SJCRH30 (cell line): Measurements from ENCODE around the gene WIPF1. TPM values are rescaled to one million over a fixed set of nuclear protein-coding genes. Genes with fewer than 3 reads are reported as not detected.

Experiments used
- DNase-seq, 2 experiments: peaks; one replicate each; pipeline ENCODE4 v3.0.0-alpha.2; 2015 to 2020
- H3K27ac ChIP-seq: fragments of 250-450 bp; sonication (Bioruptor Pico); 2 replicates; pipeline ENCODE4 v1.5.1; 2020; ENCODE audit warnings: mild to moderate bottlenecking, moderate library complexity
- H3K27me3 ChIP-seq: fragments of 250-450 bp; sonication (Bioruptor Pico); 2 replicates; pipeline ENCODE4 v1.5.1; 2020; ENCODE audit warnings: mild to moderate bottlenecking, moderate library complexity
- H3K36me3 ChIP-seq: fragments of 250-450 bp; sonication (Bioruptor Pico); 2 replicates; pipeline ENCODE4 v1.5.1; 2020; ENCODE audit warnings: mild to moderate bottlenecking, moderate library complexity
- H3K4me1 ChIP-seq: fragments of 250-450 bp; sonication (Bioruptor Pico); 2 replicates; pipeline ENCODE4 v1.5.1; 2020; ENCODE audit warnings: mild to moderate bottlenecking, moderate library complexity
- H3K4me3 ChIP-seq: fragments of 250-450 bp; sonication (Bioruptor Pico); 2 replicates; pipeline ENCODE4 v1.5.1; 2020; ENCODE audit warnings: mild to moderate bottlenecking, moderate library complexity
- H3K9me3 ChIP-seq: fragments of 250-450 bp; sonication (Bioruptor Pico); replicated peaks from 2 replicates; pipeline ENCODE4 v1.5.1; 2020; ENCODE audit warnings: mild to moderate bottlenecking, moderate library complexity
- total RNA-seq: library from RNA; depleted of rRNA; stranded (reverse); fragments of >200 nt; shearing (Covaris generic); gene quantifications from 2 replicates; pipeline ENCODE4 v1.2.3, GENCODE V29; 2014

Gene WIPF1
- total RNA-seq, 1 experiment from 2014 or later, result 18.8 TPM

DNA sequence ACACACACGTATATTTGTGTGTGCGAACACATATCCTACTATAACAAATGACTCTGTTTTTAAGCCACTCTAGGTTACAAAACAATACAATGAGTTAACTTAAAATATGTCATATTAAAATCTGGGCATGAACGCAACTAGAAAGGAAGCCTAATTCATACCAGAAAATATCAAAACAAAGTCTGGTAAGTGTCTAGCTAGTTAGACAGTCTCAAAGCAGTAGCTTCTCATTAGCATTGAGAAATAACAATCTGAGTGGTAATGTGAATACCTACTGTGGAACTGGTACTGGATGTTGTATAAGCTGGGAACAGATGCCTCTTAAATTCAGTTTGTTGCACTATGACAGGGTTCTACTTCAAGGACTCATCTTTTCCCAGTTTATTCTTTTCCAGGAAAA is 32.5 kb upstream of the WIPF1 start:
- H3K4me1 ChIP-seq, result no peaks in the 10 kb centered on the region
- DNase-seq, result no peak
- H3K36me3 ChIP-seq, result peaks cover 4% of the 10 kb centered on the region
- no peak overlapping the region for H3K27ac ChIP-seq
- H3K9me3 ChIP-seq, result no peaks in the 10 kb centered on the region
- H3K4me3 ChIP-seq, result no peak overlapping the region
- no peaks in the 10 kb centered on the region for H3K27me3 ChIP-seq

DNA sequence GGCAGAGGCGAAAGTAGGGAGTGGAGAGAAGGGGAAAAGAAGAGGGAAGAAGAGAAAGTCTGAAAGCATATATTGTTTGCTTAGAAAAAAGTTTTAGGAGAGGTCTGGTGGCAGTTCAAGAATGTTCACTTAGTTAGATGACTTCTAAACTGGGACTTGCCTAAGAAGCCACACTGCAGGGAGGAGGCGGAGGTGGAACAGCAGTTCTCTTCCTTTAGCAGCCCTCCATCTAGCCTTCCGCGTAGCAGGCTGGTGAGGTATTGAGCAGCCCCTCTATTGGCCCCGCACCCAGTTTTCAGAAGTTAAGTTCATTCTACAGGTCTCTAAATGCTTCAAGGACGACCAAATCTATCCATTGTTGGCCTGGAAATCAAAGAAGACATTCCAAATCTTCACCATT is 31.9 kb upstream of the WIPF1 start:
- Histone ChIP-seq H3K36me3 (peaks cover 4% of the 10 kb centered on the region), H3K27ac (no peak overlapping the region), H3K27me3 (no peaks in the 10 kb centered on the region), H3K9me3 (no peaks in the 10 kb centered on the region), H3K4me1 (no peaks in the 10 kb centered on the region), H3K4me3 (no peak overlapping the region)
- no peak for DNase-seq

DNA sequence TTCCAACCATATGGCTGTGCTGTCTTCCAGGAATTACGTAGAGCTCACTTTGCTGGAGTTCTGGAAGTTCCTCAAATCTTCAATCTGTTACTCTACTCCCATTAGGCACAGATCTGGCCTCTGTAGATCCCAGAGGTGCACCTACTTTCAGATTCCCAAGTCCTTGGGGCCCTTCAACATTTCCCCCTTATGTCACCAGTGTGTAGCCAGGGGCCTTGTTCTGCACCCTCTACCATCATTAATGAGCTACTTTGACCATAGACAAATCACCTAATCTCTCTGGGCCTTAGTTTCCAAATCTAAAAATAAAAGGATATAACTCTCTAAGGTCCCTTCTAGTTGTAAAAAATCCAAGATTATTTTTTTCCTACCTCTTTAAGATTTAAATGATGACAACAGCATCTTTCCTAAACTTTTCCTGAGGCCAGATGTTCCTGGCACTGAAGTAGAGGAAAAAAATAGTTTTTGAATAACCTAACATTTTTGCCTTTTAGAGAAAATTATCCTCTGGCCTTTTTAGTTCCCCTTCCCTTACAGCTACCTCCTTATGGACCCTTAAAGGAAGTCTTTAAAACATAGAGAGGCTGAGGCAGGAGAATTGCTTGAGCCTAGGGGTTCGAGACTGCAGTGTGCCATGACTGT is 31.0 kb upstream of the WIPF1 start:
- no peaks in the 10 kb centered on the region for H3K9me3 ChIP-seq
- no peak overlapping the region for H3K27ac ChIP-seq
- DNase-seq, result no peak
- peaks cover 4% of the 10 kb centered on the region; the same call in 1 of the 2 replicates for H3K36me3 ChIP-seq
- H3K4me1 ChIP-seq, result no peaks in the 10 kb centered on the region
- no peak overlapping the region for H3K4me3 ChIP-seq
- no peaks in the 10 kb centered on the region for H3K27me3 ChIP-seq

DNA sequence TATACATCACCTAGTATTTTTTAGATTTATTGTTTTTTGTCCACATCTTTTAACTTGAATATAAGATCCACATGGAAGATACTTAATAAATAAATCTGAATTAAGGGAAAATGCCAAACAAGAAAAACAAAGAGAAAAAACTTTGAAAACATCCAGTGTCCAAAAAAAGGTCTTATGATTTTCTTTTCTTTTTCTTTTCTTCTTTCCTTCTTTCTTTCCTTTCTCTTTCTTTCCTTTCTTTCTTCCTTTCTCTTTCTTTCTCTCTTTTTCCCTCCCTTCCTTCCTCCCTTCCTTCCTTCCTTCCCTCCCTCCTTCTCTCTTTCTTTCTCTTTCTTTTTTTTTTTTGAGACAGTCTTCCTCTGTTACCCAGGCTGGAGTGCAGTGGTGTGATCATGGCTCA is 29.6 kb upstream of the WIPF1 start:
- no peaks in the 10 kb centered on the region for H3K9me3 ChIP-seq
- no peaks in the 10 kb centered on the region for H3K4me1 ChIP-seq
- peaks cover 4% of the 10 kb centered on the region; the same call in 1 of the 2 replicates for H3K36me3 ChIP-seq
- no peak for DNase-seq
- H3K27ac ChIP-seq, result no peak overlapping the region
- no peak overlapping the region for H3K4me3 ChIP-seq
- no peaks in the 10 kb centered on the region for H3K27me3 ChIP-seq

DNA sequence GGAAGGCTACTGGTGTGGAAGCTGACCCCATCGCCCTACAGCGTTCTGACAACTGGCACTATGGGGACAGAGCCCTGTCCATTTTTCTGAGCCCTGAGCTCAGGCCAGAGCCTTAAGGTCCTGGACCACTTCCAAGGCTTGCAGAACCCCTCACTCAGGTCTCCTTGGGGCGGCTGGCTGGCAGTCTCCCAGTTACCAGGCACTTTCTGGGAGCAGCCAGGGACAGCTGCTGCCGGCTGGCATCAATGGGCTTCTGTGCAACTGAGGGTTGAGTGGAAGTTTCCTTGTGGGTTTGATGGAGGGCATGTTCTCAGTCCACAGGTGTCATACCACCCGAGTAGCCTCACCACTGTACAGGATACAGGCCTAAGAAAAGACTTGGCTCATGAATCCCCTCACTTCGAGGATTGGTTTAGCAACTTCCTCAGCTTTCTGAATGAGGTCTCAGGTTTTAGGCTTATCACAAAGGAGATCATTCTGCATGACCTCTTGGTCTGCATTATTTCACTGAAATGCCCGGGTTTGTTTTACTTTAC is 27.4 kb upstream of the WIPF1 start:
- H3K27ac ChIP-seq, result no peak overlapping the region
- H3K27me3 ChIP-seq, result no peaks in the 10 kb centered on the region
- no peaks in the 10 kb centered on the region for H3K9me3 ChIP-seq
- no peak overlapping the region for H3K4me3 ChIP-seq
- no peaks in the 10 kb centered on the region; the same call in 1 of the 2 replicates for H3K36me3 ChIP-seq
- no peaks in the 10 kb centered on the region for H3K4me1 ChIP-seq
- DNase-seq, result peak in 1 of 2 experiments; percentile 43

DNA sequence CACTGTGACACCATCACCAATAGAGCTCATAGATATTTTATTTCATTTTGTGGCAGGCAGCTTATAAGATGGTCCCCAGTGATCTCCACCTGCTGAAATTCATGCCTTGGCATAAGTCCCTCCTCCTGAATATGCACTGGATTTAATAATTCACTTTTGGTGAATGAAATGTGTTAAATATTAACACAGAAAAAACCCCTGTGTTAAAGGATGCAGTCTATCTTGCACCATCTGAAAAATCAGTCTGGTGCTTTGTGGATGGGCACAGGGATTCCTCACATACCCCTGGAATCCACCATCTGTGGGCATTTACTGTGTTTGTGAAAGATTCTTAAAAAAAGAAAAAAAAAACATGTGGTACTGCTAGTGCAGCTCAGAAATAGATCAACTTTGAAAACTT is 26.1 kb upstream of the WIPF1 start:
- DNase-seq, result no peak
- no peak overlapping the region for H3K27ac ChIP-seq
- H3K9me3 ChIP-seq, result no peaks in the 10 kb centered on the region
- no peaks in the 10 kb centered on the region for H3K4me1 ChIP-seq
- H3K27me3 ChIP-seq, result no peaks in the 10 kb centered on the region
- H3K36me3 ChIP-seq, result no peaks in the 10 kb centered on the region; the same call in 1 of the 2 replicates
- no peak overlapping the region for H3K4me3 ChIP-seq

DNA sequence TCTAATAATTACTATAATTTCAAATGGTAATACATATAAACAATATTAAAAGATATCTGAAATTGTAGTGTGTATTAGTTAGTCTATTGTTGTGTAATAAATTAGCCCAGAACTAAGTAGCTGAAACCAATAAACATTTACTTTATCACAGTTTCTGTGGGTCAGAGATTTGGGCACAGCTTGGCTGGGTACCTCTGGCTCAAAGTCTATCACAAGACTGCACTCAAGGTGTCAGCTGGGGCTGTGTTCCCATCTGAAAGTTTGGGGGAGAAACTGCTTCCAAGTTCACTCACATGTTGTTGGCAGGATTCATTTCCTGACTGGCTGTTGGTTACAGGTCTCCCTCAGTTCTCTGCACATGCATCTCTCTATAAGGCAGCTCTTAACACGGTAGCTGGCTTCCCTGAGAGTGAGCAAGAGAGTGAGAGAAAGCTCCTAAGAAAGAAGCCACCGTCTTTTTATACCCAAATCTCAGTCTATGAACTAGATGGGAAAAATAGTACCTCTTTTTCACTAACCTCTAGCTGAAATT is 25.6 kb upstream of the WIPF1 start:
- Histone ChIP-seq H3K27me3 (no peaks in the 10 kb centered on the region), H3K36me3 (no peaks in the 10 kb centered on the region; the same call in 1 of the 2 replicates), H3K4me1 (no peaks in the 10 kb centered on the region), H3K4me3 (no peak overlapping the region), H3K9me3 (no peaks in the 10 kb centered on the region), H3K27ac (no peak overlapping the region)
- DNase-seq, result no peak

DNA sequence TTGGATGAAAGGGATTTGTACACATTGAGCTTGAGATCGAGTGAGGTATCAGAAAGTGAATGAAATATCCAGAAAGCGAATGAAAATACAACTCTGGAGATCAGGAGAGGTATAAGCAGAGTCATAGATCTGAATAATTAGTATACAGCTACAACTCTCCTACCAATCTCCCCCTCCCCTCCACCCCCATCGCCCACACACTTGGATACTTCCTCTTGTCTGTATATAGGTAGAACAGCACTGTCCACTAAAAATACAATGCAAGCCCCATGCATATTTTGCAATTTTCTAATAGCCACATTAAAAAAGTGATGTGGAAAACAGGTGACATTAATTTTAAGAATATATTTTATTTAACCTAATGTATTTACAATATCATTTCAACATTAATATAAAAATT is 23.7 kb upstream of the WIPF1 start:
- no peak for DNase-seq
- Histone ChIP-seq H3K27ac (no peak overlapping the region), H3K27me3 (no peaks in the 10 kb centered on the region), H3K4me1 (no peaks in the 10 kb centered on the region), H3K36me3 (no peaks in the 10 kb centered on the region), H3K9me3 (no peaks in the 10 kb centered on the region), H3K4me3 (no peak overlapping the region)

DNA sequence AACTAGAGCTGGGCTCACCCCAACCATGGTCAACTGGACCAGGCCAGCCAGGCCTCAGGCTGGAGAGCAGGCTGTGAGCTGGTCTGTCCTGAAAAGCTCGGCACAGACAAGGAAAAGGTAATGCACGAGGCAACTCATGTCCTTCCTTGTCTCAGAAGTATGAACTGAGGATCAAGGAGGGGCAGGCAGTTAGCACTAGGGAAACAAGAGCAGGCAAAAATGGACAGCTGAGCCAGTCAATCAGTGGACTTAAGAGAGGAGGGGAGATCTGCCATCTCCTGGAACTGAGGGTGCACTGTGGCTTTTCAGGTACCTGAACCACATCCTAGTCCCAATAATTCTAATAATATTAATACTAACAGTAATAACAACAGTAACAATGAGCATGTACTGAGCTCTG is 20.6 kb upstream of the WIPF1 start:
- Histone ChIP-seq H3K27me3 (no peaks in the 10 kb centered on the region), H3K27ac (no peak overlapping the region), H3K36me3 (no peaks in the 10 kb centered on the region), H3K9me3 (no peaks in the 10 kb centered on the region), H3K4me1 (no peaks in the 10 kb centered on the region), H3K4me3 (no peak overlapping the region)
- peak; percentile 22 to 45 for DNase-seq

DNA sequence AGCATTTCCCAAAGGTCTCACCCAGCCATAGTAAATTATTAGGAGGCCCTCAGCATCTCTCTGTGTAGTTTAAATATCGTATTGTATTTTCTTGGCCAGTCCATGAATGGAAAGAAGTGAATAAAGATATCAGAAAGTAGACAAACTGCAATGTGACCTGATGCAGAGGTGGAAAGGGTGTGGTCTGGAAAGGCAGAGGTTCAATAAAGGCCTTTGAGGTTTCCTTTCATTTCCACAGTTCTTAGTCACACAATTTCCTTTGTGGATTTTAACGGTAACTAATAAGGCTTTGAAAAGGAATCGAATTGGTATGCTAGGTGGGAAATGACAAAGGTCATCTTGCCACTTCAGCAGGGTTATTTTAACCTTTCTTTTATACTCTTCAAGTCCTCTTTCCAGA is 20.1 kb upstream of the WIPF1 start:
- Histone ChIP-seq H3K27me3 (no peaks in the 10 kb centered on the region), H3K4me1 (no peaks in the 10 kb centered on the region)

DNA sequence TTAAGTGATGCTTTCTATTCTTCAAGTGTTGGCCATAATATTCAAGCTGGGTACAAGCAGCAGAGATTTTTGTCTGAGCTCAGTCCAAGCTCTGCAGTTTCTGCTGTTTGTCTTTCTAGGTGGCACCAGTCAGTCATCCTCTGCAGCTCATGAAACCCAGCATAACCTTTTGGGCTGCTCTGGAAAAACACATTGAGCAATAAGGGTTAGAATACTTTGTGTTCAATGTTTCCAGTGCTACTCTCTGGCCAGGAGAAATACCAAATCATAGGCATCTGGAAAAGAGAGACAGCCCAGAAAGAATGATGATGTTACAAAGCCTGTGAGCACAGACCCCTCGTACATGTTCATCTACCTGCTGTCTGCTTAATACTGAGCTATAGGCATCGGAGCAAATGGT is 19.5 kb upstream of the WIPF1 start:
- no peak overlapping the region for H3K4me3 ChIP-seq
- H3K36me3 ChIP-seq, result no peaks in the 10 kb centered on the region
- no peak overlapping the region for H3K27ac ChIP-seq
- no peaks in the 10 kb centered on the region for H3K27me3 ChIP-seq
- H3K9me3 ChIP-seq, result no peaks in the 10 kb centered on the region
- DNase-seq, result no peak
- no peaks in the 10 kb centered on the region for H3K4me1 ChIP-seq

More for the DNA sequence above, 20.1 kb upstream of the WIPF1 start:
- no peaks in the 10 kb centered on the region for H3K36me3 ChIP-seq
- no peak for DNase-seq
- H3K27ac ChIP-seq, result no peak overlapping the region
- H3K4me3 ChIP-seq, result no peak overlapping the region
- no peaks in the 10 kb centered on the region for H3K9me3 ChIP-seq

DNA sequence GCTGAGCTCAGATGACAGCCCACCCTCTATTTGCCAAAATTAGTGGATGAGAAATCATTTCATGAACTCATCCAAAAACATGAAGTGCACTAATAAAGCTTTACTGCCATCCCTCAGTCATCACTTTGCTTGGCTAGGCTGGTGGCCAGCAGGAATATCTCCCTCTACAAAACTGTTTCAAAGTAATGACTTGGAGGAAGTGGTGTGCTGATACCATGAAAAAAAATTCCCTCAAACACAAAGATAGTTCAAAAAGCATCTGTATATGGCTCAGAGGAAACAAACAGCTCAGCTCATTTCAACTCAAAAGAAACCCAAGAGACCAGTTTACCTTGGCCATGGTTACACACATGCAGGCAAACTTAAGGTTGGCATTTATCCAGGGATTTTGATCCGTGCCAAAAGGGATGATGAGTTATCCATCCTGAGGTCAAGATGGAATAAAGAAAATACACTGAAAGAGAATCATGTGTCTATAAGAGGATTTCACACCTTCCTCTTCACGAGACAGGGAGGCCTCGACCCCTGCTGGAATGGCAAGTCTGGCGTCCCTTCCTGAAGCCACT is 18.4 kb upstream of the WIPF1 start:
- peak in 1 of 2 experiments; percentile 26 for DNase-seq
- Histone ChIP-seq H3K27ac (no peak overlapping the region), H3K36me3 (no peaks in the 10 kb centered on the region), H3K4me1 (no peaks in the 10 kb centered on the region), H3K9me3 (no peaks in the 10 kb centered on the region), H3K27me3 (no peaks in the 10 kb centered on the region), H3K4me3 (no peak overlapping the region)

DNA sequence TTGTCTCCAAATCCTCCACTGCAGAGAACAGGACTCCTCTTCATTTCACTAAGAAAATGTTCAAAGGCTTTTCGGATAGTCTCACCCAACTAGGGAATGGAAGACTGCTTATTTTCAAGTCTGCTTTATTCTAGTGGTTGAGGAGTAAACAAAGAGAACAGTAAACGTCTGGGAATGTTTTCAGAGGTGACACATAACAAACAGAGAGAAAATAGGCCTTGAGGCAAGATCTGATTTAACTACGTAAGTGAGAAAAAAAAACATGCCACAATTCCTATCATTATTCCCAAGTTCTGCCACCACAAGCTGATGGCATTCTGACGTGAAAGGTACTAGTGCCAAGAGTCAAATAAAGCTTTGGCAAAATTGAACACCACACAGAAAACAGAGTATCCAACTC is 16.7 kb upstream of the WIPF1 start:
- Histone ChIP-seq H3K4me1 (no peaks in the 10 kb centered on the region), H3K36me3 (no peaks in the 10 kb centered on the region), H3K27me3 (no peaks in the 10 kb centered on the region), H3K9me3 (no peaks in the 10 kb centered on the region), H3K27ac (no peak overlapping the region), H3K4me3 (no peak overlapping the region)
- no peak for DNase-seq

DNA sequence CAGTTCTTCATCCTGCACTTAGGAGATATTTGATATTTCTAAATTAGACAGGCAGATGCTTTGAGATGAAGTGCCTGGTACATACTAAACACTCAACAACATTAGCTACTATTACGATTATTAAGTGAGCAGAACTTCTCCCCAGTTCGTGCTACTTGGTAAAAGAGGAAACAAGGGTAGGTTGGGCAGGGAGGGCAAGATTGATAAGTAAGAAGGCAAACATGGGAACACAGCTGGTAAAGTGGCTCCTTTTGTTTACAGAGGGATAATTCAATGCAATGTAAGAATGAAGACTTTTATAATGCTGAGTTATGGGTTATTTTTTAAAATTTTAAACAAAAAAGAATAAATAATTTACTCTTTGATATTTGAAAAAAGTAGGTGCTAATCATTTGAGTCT is 15.9 kb upstream of the WIPF1 start:
- DNase-seq, result no peak
- H3K4me3 ChIP-seq, result no peak overlapping the region
- H3K4me1 ChIP-seq, result no peaks in the 10 kb centered on the region
- H3K27me3 ChIP-seq, result no peaks in the 10 kb centered on the region
- no peak overlapping the region for H3K27ac ChIP-seq
- no peaks in the 10 kb centered on the region for H3K36me3 ChIP-seq
- no peaks in the 10 kb centered on the region for H3K9me3 ChIP-seq

DNA sequence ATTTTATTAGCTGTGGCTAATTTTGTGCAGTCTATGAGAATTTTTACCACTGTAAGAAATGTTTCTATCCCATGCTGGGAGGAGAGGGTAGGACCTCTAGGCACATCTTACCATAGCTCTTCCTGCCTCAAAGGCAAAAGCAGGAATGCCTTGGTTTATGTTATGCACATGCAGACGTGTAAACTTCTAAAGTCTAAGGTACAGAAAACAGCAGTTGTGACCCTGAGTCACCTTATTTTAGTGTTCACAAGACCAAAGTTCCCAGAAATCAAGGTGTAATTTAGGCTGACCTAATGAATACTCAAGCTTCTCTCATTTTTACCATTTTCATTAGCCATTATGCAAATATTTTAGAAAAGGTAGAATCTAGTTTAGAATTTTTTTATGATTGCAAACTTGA is 15.4 kb upstream of the WIPF1 start:
- Histone ChIP-seq H3K27me3 (no peaks in the 10 kb centered on the region), H3K27ac (no peak overlapping the region), H3K4me3 (no peak overlapping the region), H3K9me3 (no peaks in the 10 kb centered on the region), H3K4me1 (no peaks in the 10 kb centered on the region), H3K36me3 (no peaks in the 10 kb centered on the region)
- no peak for DNase-seq

DNA sequence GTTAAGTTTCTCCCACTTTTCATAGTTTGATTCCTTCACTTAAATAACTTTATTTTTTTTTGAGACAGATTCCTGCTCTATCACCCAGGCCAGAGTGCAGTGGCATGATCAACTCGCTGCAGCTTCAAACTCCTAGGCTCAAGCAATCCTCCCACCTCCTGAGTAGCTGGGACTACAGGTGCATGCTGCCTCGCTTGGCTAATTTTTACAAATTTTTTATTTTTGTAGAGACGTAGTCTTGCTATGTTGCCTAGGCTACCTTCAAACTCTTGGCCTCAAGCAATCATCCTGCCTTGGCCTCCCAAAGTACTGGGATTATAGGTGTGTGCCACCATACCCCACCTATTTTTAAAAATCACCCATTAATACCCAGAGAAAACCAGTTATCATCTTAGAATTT is 14.2 kb upstream of the WIPF1 start:
- no peak overlapping the region for H3K27ac ChIP-seq
- DNase-seq, result no peak
- H3K4me3 ChIP-seq, result no peak overlapping the region
- H3K9me3 ChIP-seq, result no peaks in the 10 kb centered on the region
- no peaks in the 10 kb centered on the region for H3K27me3 ChIP-seq
- no peaks in the 10 kb centered on the region for H3K36me3 ChIP-seq
- no peaks in the 10 kb centered on the region for H3K4me1 ChIP-seq
